HG03460 (cell line): Measurements from ENCODE around the gene HUS1.
"Not testable (repeated sequence)": the region's sequence is repeated elsewhere in the genome, so short reads cannot be mapped to it uniquely, and the experiment has no call there.

ENCODE experiments used
- ATAC-seq: cut with Tn5 transposase; IDR thresholded peaks from one replicate; pipeline ENCODE4 v1.9.1; 2021; ENCODE audit not compliant: unreplicated experiment

HUS1 gene

GRCh38 chr7:47980648-47981047 is 1.2 kb upstream of the HUS1 start:
- not testable (repeated sequence) for ATAC-seq

- ATAC-seq: no peak
Observed at GRCh38 chr7:47979832-47980181, 392 bp upstream of the HUS1 start.

GRCh38 chr7:47978790-47979144 is 648 bp downstream of the HUS1 start:
- ATAC-seq: no peak

- ATAC-seq: no peak
Observed at GRCh38 chr7:47973739-47974138, 5.7 kb downstream of the HUS1 start.

- ATAC-seq: no peak
Observed at GRCh38 chr7:47970761-47971160, 8.7 kb downstream of the HUS1 start.

- peak; percentile 78 for ATAC-seq
Observed at GRCh38 chr7:47968847-47969774, 10.3 kb downstream of the HUS1 start.

GRCh38 chr7:47967708-47968107 is 11.7 kb downstream of the HUS1 start:
- no peak for ATAC-seq

GRCh38 chr7:47967123-47967522 is 12.3 kb downstream of the HUS1 start:
- no peak for ATAC-seq

- no peak for ATAC-seq
Observed at GRCh38 chr7:47965456-47965855, 14.0 kb downstream of the HUS1 start.

GRCh38 chr7:47962262-47962661 is 17.2 kb downstream of the HUS1 start:
- ATAC-seq: no peak

GRCh38 chr7:47957156-47957555 is 22.3 kb downstream of the HUS1 start:
- ATAC-seq: no peak

- ATAC-seq: no peak
Observed at GRCh38 chr7:47956220-47956619, 23.2 kb downstream of the HUS1 start.

- no peak for ATAC-seq
Observed at GRCh38 chr7:47954231-47954911, 25.0 kb downstream of the HUS1 start.

GRCh38 chr7:47953822-47954221 is 25.6 kb downstream of the HUS1 start:
- ATAC-seq: no peak

- ATAC-seq: no peak
Observed at GRCh38 chr7:47952224-47952623, 27.2 kb downstream of the HUS1 start.

- ATAC-seq: no peak
Observed at GRCh38 chr7:47951374-47951773, 28.0 kb downstream of the HUS1 start.

GRCh38 chr7:47950714-47951113 is 28.7 kb downstream of the HUS1 start:
- ATAC-seq: no peak

GRCh38 chr7:47949703-47950102 is 29.7 kb downstream of the HUS1 start:
- ATAC-seq: no peak

GRCh38 chr7:47948141-47948790 is 31.1 kb downstream of the HUS1 start, which contains the start of gene PKD1L1:
Gene PKD1L1, minus strand, starts transcription at chr7:47948466. Its CDS starts 26 bp downstream, at chr7:47948440.
- ATAC-seq: no peak

- no peak for ATAC-seq
Observed at GRCh38 chr7:47947355-47947749, 32.1 kb downstream of the HUS1 start.

GRCh38 chr7:47946581-47947354 is 32.6 kb downstream of the HUS1 start:
- no peak for ATAC-seq
